HepG2 (cell line): ENCODE data around the gene PGAP3. TPM values are rescaled to one million over a fixed set of nuclear protein-coding genes. Genes with fewer than 3 reads are reported as not detected.

Experiments
- ASH2L ChIP-seq: fragments of 300-600, 200-600 bp; sonication (generic); IDR thresholded peaks from 2 replicates; pipeline ENCODE4 v1.7.0; 2017; ENCODE audit warnings: low read depth, mild to moderate bottlenecking, moderate library complexity, mixed read lengths, low read length; ENCODE audit not compliant: insufficient read length
- HIVEP1 ChIP-seq: sonication (generic); formaldehyde crosslinking; IDR thresholded peaks from 2 replicates; pipeline ENCODE4 v1.4.0; 2020; ENCODE audit warnings: mild to moderate bottlenecking, missing genetic modification reagents
- HMG20B ChIP-seq: conservative IDR thresholded peaks from 2 replicates; pipeline ENCODE4 v1.6.1; 2016; ENCODE audit warnings: missing genetic modification reagents, missing compliant biosample characterization
- KLF13 ChIP-seq: sonication (generic); formaldehyde crosslinking; IDR thresholded peaks from 2 replicates; pipeline ENCODE4 v1.4.0; 2020; ENCODE audit warnings: mild to moderate bottlenecking, missing genetic modification reagents
- PHB2 ChIP-seq: fragments of 450-650 bp; IDR thresholded peaks from 2 replicates; pipeline ENCODE4 v1.6.1; 2018; ENCODE audit not compliant: partially characterized antibody
- SIX4 ChIP-seq: sonication (generic); formaldehyde crosslinking; IDR thresholded peaks from 2 replicates; pipeline ENCODE4 v1.4.0; 2020; ENCODE audit warnings: missing genetic modification reagents
- SMAD9 ChIP-seq: sonication (generic); formaldehyde crosslinking; IDR thresholded peaks from 2 replicates; pipeline ENCODE4 v1.5.1; 2020; ENCODE audit warnings: mild to moderate bottlenecking, missing genetic modification reagents
- SRSF9 ChIP-seq: fragments of 200-400 bp; formaldehyde crosslinking; IDR thresholded peaks from 2 replicates; pipeline ENCODE4 v1.6.1; 2018; ENCODE audit warnings: borderline replicate concordance, mild to moderate bottlenecking, low read depth, low read length; ENCODE audit not compliant: insufficient read depth, poor library complexity, severe bottlenecking
- U2AF2 ChIP-seq: fragments of 200-400 bp; formaldehyde crosslinking; IDR thresholded peaks from 2 replicates; pipeline ENCODE4 v1.6.1; 2017; ENCODE audit warnings: low read depth, mild to moderate bottlenecking, low read length
- ZNF331 ChIP-seq: sonication (generic); formaldehyde crosslinking; IDR thresholded peaks from 2 replicates; pipeline ENCODE4 v1.4.0; 2020; ENCODE audit warnings: missing genetic modification reagents
- ZNF574 ChIP-seq: sonication (generic); formaldehyde crosslinking; IDR thresholded peaks from 2 replicates; pipeline ENCODE4 v1.4.0; 2020; ENCODE audit warnings: missing genetic modification reagents
- ZNF672 ChIP-seq: sonication (generic); formaldehyde crosslinking; IDR thresholded peaks from 2 replicates; pipeline ENCODE4 v1.8.1; 2022; ENCODE audit warnings: missing genetic modification reagents
- ZSCAN25 ChIP-seq: sonication (generic); formaldehyde crosslinking; IDR thresholded peaks from 2 replicates; pipeline ENCODE4 v1.8.0; 2022; ENCODE audit warnings: mild to moderate bottlenecking, missing genetic modification reagents
- polyA plus RNA-seq, 8 experiments: library from polyadenylated mRNA; depleted of rRNA in 3 of 8; stranded (reverse) in 7 of 8; unstranded in 1 of 8; fragments of >200 nt; fragmentation: Illumina TruSeq in 4 of 8; extraction: Trizol in 4 of 8; gene quantifications; 2 replicates each; pipeline versions ENCODE4 v1.2.1 to v1.2.3, GENCODE V29; 2011 to 2016; ENCODE audit warnings: low read depth in 4 of 8, missing spikeins in 1 of 8, mixed read lengths in 1 of 8; ENCODE audit not compliant: insufficient read depth in 1 of 8
- total RNA-seq, 5 experiments: library from RNA; depleted of rRNA; stranded (reverse); fragments of >200 nt; fragmentation: Illumina TruSeq; extraction: Trizol; gene quantifications; 2 replicates each; pipeline ENCODE4 v1.2.3, GENCODE V29; 2016; ENCODE audit warnings: low read depth in 1 of 5
- TF ChIP-seq, protein P1 (sequence below): sonication (generic); formaldehyde crosslinking; IDR thresholded peaks from 2 replicates; pipeline ENCODE4 v1.5.0; 2020; ENCODE audit warnings: mild to moderate bottlenecking, missing genetic modification reagents, borderline replicate concordance
- TF ChIP-seq, protein P2 (sequence below): sonication (generic); formaldehyde crosslinking; IDR thresholded peaks from 2 replicates; pipeline ENCODE4 v1.5.1; 2020; ENCODE audit warnings: missing genetic modification reagents, mild to moderate bottlenecking, borderline replicate concordance

Gene PGAP3
- total and polyA plus RNA-seq, 2 of the 13 experiments (the other 11 are each of a cell fraction or from before 2014, with no cell fraction given): 11.9 to 14.6 TPM

GRCh38 chr17:39671651-39672521 is 16.0 kb downstream of the PGAP3 start (continued):
- no peak for TF ChIP-seq ZNF672 (CRISPR knock-in tag)
- peak; percentile 70; the same call in 1 of the 2 replicates for TF ChIP-seq KLF13 (CRISPR knock-in tag)
- TF ChIP-seq ZNF574 (CRISPR knock-in tag): no peak
- no peak for TF ChIP-seq SIX4 (CRISPR knock-in tag)
- TF ChIP-seq U2AF2: no peak
- peak; percentile 48 for TF ChIP-seq ASH2L
- TF ChIP-seq HMG20B (CRISPR knock-in tag): no peak
- TF ChIP-seq SMAD9 (CRISPR knock-in tag): no peak
- TF ChIP-seq ZNF331 (CRISPR knock-in tag): peak; percentile 45; the same call in 1 of the 2 replicates
- peak; percentile 61 for TF ChIP-seq HIVEP1 (CRISPR knock-in tag)
- peak; percentile 72; the same call in 1 of the 2 replicates for TF ChIP-seq ZSCAN25 (CRISPR knock-in tag)
- no peak for TF ChIP-seq SRSF9
- TF ChIP-seq, protein P1, sequence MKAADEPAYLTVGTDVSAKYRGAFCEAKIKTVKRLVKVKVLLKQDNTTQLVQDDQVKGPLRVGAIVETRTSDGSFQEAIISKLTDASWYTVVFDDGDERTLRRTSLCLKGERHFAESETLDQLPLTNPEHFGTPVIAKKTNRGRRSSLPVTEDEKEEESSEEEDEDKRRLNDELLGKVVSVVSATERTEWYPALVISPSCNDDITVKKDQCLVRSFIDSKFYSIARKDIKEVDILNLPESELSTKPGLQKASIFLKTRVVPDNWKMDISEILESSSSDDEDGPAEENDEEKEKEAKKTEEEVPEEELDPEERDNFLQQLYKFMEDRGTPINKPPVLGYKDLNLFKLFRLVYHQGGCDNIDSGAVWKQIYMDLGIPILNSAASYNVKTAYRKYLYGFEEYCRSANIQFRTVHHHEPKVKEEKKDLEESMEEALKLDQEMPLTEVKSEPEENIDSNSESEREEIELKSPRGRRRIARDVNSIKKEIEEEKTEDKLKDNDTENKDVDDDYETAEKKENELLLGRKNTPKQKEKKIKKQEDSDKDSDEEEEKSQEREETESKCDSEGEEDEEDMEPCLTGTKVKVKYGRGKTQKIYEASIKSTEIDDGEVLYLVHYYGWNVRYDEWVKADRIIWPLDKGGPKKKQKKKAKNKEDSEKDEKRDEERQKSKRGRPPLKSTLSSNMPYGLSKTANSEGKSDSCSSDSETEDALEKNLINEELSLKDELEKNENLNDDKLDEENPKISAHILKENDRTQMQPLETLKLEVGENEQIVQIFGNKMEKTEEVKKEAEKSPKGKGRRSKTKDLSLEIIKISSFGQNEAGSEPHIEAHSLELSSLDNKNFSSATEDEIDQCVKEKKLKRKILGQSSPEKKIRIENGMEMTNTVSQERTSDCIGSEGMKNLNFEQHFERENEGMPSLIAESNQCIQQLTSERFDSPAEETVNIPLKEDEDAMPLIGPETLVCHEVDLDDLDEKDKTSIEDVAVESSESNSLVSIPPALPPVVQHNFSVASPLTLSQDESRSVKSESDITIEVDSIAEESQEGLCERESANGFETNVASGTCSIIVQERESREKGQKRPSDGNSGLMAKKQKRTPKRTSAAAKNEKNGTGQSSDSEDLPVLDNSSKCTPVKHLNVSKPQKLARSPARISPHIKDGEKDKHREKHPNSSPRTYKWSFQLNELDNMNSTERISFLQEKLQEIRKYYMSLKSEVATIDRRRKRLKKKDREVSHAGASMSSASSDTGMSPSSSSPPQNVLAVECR (CRISPR knock-in tag): peak; percentile 71
- no peak for TF ChIP-seq PHB2
- TF ChIP-seq, protein P2, sequence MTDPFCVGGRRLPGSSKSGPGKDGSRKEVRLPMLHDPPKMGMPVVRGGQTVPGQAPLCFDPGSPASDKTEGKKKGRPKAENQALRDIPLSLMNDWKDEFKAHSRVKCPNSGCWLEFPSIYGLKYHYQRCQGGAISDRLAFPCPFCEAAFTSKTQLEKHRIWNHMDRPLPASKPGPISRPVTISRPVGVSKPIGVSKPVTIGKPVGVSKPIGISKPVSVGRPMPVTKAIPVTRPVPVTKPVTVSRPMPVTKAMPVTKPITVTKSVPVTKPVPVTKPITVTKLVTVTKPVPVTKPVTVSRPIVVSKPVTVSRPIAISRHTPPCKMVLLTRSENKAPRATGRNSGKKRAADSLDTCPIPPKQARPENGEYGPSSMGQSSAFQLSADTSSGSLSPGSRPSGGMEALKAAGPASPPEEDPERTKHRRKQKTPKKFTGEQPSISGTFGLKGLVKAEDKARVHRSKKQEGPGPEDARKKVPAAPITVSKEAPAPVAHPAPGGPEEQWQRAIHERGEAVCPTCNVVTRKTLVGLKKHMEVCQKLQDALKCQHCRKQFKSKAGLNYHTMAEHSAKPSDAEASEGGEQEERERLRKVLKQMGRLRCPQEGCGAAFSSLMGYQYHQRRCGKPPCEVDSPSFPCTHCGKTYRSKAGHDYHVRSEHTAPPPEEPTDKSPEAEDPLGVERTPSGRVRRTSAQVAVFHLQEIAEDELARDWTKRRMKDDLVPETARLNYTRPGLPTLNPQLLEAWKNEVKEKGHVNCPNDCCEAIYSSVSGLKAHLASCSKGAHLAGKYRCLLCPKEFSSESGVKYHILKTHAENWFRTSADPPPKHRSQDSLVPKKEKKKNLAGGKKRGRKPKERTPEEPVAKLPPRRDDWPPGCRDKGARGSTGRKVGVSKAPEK (CRISPR knock-in tag): no peak
